ENCODE results near the gene ELFN1.

The ELFN1 gene

DNA sequence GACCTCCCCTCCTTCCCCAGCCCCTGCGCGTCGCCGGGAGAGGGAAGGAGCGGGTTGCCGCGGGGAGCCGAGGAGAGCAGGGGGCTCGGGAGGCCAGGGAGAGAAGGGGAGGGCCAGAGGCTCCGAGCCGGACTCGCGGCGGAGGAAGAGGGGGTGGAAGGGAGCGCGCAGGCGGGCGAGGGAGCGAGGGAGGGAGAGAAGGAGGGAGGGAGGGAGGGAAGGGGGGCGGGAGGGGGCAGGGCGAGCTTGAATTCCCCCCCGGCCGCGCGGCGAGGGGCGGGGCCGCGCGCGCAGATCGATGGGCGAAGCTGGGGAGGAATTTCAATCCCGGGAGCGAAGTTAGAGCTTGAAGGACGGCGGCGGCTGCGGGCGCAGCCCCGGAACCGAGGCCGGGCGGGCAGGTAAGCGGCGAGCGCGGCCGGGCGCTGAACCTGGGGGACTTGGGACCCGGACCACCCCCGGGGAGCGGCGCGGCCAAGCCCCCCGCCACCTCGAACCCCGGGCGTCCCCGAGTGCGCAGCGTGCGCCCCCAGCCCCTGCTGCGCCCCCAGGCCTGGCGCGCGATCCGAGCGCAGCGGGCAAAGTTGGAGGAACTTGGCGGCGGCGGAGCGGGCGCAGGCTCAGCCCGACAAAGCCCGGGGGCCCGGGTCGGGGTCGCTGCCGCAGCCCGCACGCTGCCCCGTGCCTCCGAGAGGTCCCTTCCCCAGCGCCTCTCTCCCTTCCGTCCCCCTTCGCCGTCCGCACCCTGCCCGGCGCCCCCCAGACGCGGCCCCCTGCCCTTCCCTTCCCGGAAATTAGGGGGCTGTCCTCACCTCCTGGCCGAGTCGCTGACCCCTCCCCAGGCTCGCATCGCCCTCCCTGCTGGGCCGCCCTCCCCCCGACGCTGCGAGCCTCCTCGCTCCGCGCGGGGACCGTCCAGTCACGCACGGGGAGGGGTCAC is at the start of gene ELFN1:
ELFN1 (plus strand) TSS at position 324 of the 940 bp plus-strand sequence. CDS start 74,320 bp downstream, outside the sequence.
- no peak for DNase-seq

- DNase-seq: no peak
These were observed 49.2 kb upstream of the ELFN1 start for GRCh38 chr7:1620835-1621234.

- no peak for DNase-seq
These were observed 48.4 kb upstream of the ELFN1 start for GRCh38 chr7:1621718-1622117.

GRCh38 chr7:1622441-1622840 is 47.6 kb upstream of the ELFN1 start:
- no peak for DNase-seq

DNA sequence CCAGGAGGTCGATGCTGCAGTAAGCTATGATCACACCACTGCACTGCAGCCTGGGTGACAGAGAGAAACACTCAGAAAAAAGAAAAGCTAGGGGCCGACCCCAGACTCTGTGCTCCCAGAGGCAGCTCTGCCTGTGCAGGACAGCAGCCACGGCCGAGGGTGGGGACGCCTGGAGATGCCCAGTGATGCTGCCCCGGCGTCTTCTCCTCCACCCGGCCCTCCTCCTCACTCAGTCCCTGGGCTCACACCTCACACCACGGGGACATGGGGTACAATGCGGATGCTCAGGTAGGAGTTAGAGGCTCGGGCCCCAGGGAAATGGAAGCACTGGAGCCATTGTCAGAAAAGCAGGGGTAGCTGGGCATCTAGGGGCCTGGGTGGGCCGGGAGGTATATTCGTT is 46.3 kb upstream of the ELFN1 start:
- no peak for DNase-seq

- no peak for DNase-seq
These were observed 44.8 kb upstream of the ELFN1 start for GRCh38 chr7:1624999-1625927.

GRCh38 chr7:1626769-1627168 is 43.3 kb upstream of the ELFN1 start:
- no peak for DNase-seq

- DNase-seq: no peak
These were observed 39.3 kb upstream of the ELFN1 start for GRCh38 chr7:1630700-1631336.

GRCh38 chr7:1631678-1632077 is 38.4 kb upstream of the ELFN1 start:
- DNase-seq: no peak

- no peak for DNase-seq
These were observed 37.6 kb upstream of the ELFN1 start for GRCh38 chr7:1632506-1632905.

DNA sequence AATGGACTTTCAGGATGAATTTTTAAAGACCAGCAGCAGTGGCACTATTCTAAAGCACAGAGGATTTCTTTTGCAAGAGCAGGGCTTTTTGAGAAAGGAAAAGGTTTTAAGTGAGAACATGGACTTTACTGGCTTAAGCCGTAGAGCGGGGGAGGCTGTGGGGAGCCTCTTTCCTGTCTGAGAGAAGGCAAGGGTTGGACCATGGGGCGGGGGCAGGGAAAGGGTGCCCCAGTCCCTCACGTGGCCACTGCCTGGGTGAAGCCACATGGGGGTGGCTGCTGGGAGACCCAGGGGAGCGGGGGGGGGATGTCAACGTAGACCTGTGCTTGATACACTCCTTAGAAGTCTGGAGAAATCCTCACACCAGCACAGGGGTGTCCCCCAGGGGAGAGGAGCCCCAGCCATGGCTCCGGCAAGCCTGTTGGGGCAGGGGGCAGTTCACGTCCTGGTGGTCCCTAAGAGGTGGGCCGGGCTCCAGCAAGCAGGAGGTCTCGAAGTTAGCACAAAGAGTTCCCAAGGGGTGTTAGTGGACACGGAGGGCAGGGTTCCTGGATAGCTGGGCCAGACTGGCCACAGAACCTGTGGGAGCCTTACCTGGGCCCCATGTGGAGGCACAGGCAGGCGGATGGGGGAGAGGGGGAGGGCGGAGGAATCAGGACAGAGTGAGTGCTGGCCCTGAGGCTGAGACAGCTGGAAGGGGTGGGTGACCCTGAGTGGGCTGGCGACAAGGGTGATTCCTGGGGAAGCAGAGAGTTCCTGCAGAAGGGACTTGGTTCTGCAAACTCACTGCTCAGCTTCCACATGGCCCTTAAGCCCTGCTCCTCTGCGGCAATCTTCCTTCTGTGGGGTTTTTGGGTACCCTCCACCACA is 36.9 kb upstream of the ELFN1 start:
- no peak for DNase-seq

DNA sequence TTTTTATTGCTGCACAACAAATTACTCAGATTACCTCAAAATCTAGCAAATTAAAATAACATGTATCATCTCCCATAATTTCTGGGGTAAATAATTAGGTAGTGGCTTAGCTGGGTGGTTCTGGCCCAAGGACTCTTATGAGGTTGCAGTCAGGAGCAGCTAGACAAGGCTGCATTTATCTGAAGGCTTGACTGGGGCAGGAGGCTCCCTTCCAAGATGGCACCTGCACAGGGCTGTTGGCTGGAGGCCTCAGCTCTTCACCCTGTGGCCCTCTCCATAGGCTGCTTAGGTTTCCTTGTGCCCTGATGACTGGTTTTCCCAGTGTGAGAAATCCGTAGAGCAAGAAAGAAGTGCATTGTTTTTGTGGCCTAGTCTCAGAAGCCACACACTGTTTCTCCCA is 34.7 kb upstream of the ELFN1 start:
- DNase-seq: no peak

- DNase-seq: no peak
These were observed 32.9 kb upstream of the ELFN1 start for GRCh38 chr7:1637155-1637554.

- no peak for DNase-seq
These were observed 31.8 kb upstream of the ELFN1 start for GRCh38 chr7:1638215-1638661.

DNA sequence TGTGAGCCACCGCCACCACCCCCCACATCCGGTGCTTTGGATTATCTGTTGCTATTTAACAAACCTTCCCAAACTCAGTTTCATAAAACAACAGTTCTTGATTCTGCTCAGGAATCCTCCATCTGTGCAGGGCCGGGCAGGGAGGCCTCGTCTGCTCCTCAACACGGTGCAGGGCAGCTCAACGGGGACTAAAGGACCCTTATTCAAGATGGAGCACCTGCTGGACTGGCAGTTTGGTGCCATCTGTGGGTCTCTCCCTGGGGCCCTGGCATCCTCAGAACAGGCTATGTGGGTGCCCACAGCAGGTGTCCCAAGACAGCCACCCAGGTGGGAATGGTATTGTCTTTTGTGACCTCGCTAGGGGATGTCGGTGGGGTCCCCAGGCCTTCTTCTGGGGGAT is 31.0 kb upstream of the ELFN1 start:
- DNase-seq: no peak

DNA sequence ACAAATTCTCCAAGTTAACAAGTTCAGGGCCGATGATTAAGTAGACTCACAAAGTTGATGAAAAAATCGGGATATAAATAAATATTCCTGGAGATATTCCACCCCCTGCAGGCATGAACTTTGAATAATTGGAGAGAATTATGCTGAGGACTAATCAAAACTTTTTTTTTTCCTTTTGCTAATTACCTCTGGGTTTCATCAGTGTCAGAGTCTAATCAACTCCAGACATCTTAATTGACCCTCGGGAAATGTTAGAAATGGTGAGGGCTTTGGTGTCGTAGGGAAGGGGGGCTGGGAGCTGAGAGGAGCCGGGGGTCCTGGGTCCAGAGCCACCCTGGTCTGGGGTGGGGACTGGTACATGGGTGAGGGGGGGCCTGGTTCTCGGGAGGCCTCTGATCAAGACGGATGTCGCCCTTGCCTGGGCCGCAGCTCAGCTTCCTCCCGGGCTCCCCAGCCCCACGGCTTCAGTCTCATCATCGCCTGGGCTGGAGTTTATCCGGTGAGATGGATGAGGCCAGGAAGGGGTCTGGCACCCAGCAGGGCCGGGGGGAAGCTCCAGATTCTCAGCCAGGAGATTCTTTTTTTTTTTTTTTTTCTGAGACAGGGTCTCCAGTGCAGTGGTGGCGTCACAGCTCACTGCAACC is 30.4 kb upstream of the ELFN1 start:
- no peak for DNase-seq

- no peak for DNase-seq
These were observed 29.5 kb upstream of the ELFN1 start for GRCh38 chr7:1640376-1641172.

- DNase-seq: no peak
These were observed 28.9 kb upstream of the ELFN1 start for GRCh38 chr7:1641173-1641572.

GRCh38 chr7:1641661-1642260 is 28.3 kb upstream of the ELFN1 start:
- DNase-seq: no peak

GRCh38 chr7:1642291-1642731 is 27.8 kb upstream of the ELFN1 start:
- no peak for DNase-seq

Measured in activated gamma-delta T cell treated with Interleukin-2 at 50 U/mL for 16 hours (primary cell).